ENCODE results near the gene KRT86.

- TF ChIP-seq RAD21 (IDR thresholded peaks at IDR 0.05; ENCODE audit: low read depth) (0 out of 2 replicates have a peak, but pooled peaks have one; percentile 12), CEBPB (IDR thresholded peaks at IDR 0.05) (no peak)
Measured at GRCh38 chr12:52279422-52280318, 5.2 kb downstream of the KRT86 start.
